Testis (tissue), 3 donors: ENCODE data around the gene UCP3. TPM values are rescaled to one million over a fixed set of nuclear protein-coding genes. Genes with fewer than 3 reads are reported as not detected.

Source experiments
- DNase-seq: peaks from one replicate; pipeline ENCODE4 v3.0.0-alpha.2; 2019
- H3K27ac ChIP-seq, 2 donors: fragments of 200-600 bp; sonication (generic); one replicate each; pipeline ENCODE4 v1.5.1; 2019
- H3K27me3 ChIP-seq: fragments of 200-600 bp; sonication (generic); one replicate; pipeline ENCODE4 v1.5.1; 2019
- H3K36me3 ChIP-seq: fragments of 200-600 bp; sonication (generic); one replicate; pipeline ENCODE4 v1.5.1; 2017; ENCODE audit warnings: low read depth; ENCODE audit errors: missing control alignments
- H3K4me1 ChIP-seq: fragments of 200-600 bp; sonication (generic); one replicate; pipeline ENCODE4 v1.5.1; 2019
- H3K4me3 ChIP-seq, 2 donors: fragments of 200-600 bp; sonication (generic); one replicate each; pipeline ENCODE4 v1.5.1; 2017 to 2019
- H3K9me3 ChIP-seq: fragments of 200-600 bp; sonication (generic); one replicate; pipeline ENCODE4 v1.5.1; 2017
- POLR2A ChIP-seq: fragments of 450-650 bp; IDR thresholded peaks from one replicate; pipeline ENCODE4 v1.6.1; 2017; ENCODE audit warnings: antibody characterized with exemption, mild to moderate bottlenecking, moderate library complexity
- WGBS, 2 donors: methylation state at CpG; one replicate each; pipeline ENCODE4 v1.1.5; 2018; 5-methylcytosine and 5-hydroxymethylcytosine counted together
- intact Hi-C: fragments of 100-400 bp; cut with DNase I; formaldehyde crosslinking; loops from one replicate; pipeline ENCODE4 v1.15.1; 2023; ENCODE audit warnings: low total_unique reads
- polyA plus RNA-seq: library from polyadenylated mRNA; stranded (reverse); fragments of 350-450 nt; fragmentation: Illumina TruSeq; extraction: RNeasy Lipid Tissue Mini Kit (QIAGEN cat#74804); gene quantifications from one replicate; pipeline ENCODE4 v1.2.3, GENCODE V29; 2014; ENCODE audit warnings: low read depth, low replicate concordance; ENCODE audit not compliant: insufficient read depth
- total RNA-seq, 2 donors: library from RNA; depleted of rRNA; stranded (reverse); fragments of >200 nt; gene quantifications; one replicate each; pipeline ENCODE4 v1.2.3, GENCODE V29; 2016
- TF ChIP-seq, protein P1 (sequence below), 3 experiments: fragments of 450-650 bp in 2 of 3; fragments of 200-600 bp in 1 of 3; sonication (generic) in 1 of 3; IDR thresholded peaks; one replicate each; pipeline ENCODE4 v1.5.1; 2016 to 2019; ENCODE audit warnings: antibody characterized with exemption in 3 of 3, mild to moderate bottlenecking in 2 of 3, moderate library complexity in 1 of 3

The UCP3 gene
- total and polyA plus RNA-seq, 3 donors from 2014 or later, result 5.8 to 10.0 (median 9.7) TPM

DNA sequence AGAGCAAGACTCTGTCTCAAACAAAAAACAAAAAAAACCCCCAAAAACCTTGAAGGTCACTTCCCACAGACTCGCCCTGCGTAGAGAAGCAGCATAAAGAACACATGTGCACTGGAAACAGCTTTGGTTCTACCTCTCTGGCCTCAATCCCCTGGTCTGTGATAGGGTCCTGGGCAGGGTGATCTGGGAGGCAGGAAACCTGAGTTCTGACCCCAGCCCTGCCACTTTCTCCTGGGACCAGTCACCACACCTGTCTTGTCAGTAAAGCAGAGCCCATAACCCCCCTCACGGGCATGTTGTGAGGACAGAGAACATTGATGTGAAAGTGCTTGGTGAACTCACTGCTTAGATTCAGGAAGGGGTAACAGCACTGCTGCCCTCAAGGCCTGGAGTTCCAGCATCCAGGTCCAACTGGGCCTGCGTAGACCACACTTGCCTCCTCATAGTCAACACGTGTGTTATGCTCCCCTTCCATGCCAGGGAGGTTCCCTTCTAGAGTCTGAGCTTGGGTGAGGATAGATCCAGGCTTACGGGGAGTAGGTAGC, 37.6 kb downstream of the UCP3 start:
- Histone ChIP-seq H3K4me3 (no peak overlapping the region), H3K27me3 (no peaks in the 10 kb centered on the region), H3K4me1 (no peaks in the 10 kb centered on the region), H3K36me3 (no peaks in the 10 kb centered on the region), H3K27ac (no peak overlapping the region), H3K9me3 (no peaks in the 10 kb centered on the region)
- no peak for DNase-seq
- TF ChIP-seq, protein P1, sequence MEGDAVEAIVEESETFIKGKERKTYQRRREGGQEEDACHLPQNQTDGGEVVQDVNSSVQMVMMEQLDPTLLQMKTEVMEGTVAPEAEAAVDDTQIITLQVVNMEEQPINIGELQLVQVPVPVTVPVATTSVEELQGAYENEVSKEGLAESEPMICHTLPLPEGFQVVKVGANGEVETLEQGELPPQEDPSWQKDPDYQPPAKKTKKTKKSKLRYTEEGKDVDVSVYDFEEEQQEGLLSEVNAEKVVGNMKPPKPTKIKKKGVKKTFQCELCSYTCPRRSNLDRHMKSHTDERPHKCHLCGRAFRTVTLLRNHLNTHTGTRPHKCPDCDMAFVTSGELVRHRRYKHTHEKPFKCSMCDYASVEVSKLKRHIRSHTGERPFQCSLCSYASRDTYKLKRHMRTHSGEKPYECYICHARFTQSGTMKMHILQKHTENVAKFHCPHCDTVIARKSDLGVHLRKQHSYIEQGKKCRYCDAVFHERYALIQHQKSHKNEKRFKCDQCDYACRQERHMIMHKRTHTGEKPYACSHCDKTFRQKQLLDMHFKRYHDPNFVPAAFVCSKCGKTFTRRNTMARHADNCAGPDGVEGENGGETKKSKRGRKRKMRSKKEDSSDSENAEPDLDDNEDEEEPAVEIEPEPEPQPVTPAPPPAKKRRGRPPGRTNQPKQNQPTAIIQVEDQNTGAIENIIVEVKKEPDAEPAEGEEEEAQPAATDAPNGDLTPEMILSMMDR (IDR thresholded peaks at IDR 0.05), result no peak
- TF ChIP-seq POLR2A, result no peak
- intact Hi-C loops, result no loop called here
- WGBS, 2 donors, result 78 to 85% methylated on average over 6 of the region's 6 CpGs

DNA sequence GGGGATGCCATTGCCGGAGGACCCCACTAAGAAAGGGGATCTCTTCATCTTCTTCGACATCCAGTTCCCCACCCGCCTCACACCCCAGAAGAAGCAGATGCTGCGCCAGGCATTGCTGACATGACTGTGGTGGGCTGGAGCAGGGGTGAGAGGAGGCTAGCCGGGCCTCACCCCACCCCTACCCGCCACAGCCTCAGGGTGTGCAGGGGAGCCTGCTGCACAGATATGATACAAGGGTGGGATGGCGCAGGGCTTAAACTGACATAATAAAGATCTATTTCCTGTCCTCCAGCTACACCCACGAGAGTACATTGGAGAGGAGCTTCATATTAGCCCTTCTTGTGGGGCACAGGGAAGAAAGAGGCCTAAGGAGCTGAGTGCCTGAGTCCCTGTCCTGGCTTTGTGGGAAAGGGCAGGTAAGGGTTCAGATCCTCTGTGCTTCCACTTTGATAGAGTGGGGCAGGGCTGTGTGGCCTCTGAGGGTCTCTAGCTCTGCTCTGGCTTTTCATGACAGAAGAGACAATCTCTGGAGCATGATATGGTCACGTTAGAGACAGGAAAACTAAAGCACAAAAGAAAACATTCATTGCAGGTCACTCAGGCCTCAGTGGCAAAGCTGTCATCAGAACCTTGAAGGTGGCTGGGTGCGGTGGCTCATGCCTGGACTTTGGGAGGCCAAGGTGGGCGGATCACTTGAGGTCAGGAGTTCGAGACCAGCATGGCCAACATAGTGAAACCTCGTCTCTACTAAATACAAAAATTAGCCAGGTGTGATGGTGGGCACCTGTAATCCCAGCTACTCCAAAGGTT, 38.7 kb downstream of the UCP3 start:
- no peaks in the 10 kb centered on the region for H3K27me3 ChIP-seq
- no peak overlapping the region for H3K27ac ChIP-seq
- no peaks in the 10 kb centered on the region for H3K9me3 ChIP-seq
- 84% methylated on average over 13 of the region's 13 CpGs for WGBS, 2 donors
- no peaks in the 10 kb centered on the region for H3K4me1 ChIP-seq
- intact Hi-C loops, result no loop called here
- H3K4me3 ChIP-seq, result no peak overlapping the region
- no peaks in the 10 kb centered on the region for H3K36me3 ChIP-seq
- DNase-seq, result no peak
- TF ChIP-seq, protein P1 (IDR thresholded peaks at IDR 0.05), result no peak
- no peak for TF ChIP-seq POLR2A

DNA sequence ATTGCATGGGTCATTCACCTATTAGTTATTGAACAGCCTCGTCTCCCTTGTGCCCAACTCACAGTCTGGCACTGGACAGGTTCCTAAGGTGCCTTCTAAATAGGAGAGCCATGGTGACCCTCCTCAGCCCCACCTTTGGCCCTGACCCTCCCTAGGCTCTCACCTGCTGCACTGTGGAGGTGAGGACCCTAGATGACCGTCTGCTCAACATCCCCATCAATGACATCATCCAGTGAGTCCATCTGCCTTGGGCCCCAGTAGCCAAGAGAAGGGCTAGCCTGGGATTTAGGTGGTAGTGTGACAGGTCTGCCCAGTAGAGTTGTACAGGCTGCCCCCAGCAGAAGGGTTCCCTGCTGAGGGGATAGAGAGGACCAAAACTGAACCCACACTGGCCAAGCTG, 39.8 kb downstream of the UCP3 start:
- H3K4me3 ChIP-seq, result no peak overlapping the region
- WGBS, 2 donors, result 79 to 85% methylated on average over 2 of the region's 2 CpGs
- DNase-seq, result no peak
- H3K9me3 ChIP-seq, result no peaks in the 10 kb centered on the region
- intact Hi-C loops, result no loop called here
- no peak overlapping the region for H3K27ac ChIP-seq
- no peak for TF ChIP-seq POLR2A
- TF ChIP-seq, protein P1 (IDR thresholded peaks at IDR 0.05), result no peak
- H3K27me3 ChIP-seq, result no peaks in the 10 kb centered on the region
- no peaks in the 10 kb centered on the region for H3K4me1 ChIP-seq
- no peaks in the 10 kb centered on the region for H3K36me3 ChIP-seq

DNA sequence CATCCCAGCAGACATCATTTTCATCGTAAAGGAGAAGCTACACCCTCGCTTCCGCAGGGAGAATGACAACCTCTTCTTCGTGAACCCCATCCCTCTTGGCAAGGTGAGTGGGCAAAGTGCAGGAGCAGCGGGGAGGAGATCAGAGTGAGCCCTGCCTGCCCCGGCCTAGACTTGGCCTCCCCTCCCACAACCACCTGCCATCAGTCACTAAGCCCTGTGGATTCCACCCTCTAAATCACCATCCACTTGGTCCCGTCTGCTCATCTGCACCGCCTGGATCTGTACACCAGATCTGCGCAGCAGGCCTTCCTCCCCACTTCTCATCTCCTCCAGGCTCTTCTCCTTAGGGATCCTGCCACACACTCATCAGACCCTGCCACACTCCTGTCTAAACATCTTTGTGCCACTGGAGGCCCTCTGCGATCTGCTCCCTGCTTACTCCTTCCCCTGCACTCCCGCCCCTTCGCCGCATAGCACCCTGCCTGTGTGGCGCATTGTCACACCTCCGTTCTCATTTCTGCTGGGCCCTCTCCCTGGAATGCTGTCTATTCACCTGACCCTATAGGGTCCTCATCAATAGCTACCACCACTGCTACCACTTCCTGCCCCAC, 40.4 kb downstream of the UCP3 start:
- WGBS, 2 donors, result 86 to 96% methylated on average over 15 of the region's 15 CpGs
- no peaks in the 10 kb centered on the region for H3K9me3 ChIP-seq
- no peaks in the 10 kb centered on the region for H3K36me3 ChIP-seq

More for the DNA sequence above, 40.4 kb downstream of the UCP3 start:
- Histone ChIP-seq H3K4me3 (no peak overlapping the region), H3K27me3 (no peaks in the 10 kb centered on the region), H3K4me1 (no peaks in the 10 kb centered on the region), H3K27ac (no peak overlapping the region)
- DNase-seq, result no peak
- TF ChIP-seq, protein P1 (IDR thresholded peaks at IDR 0.05), result no peak
- TF ChIP-seq POLR2A, result no peak
- intact Hi-C loops, result no loop called here
